Progenitor cell of endocrine pancreas (in vitro differentiated cells): ENCODE results near the gene ARL3. TPM values are rescaled to one million over a fixed set of nuclear protein-coding genes. Genes with fewer than 3 reads are reported as not detected.

ENCODE experiments used
- DNase-seq: peaks from one replicate; pipeline ENCODE4 v3.0.0; 2021; ENCODE audit warnings: low spot score; ENCODE audit not compliant: unreplicated experiment
- H3K27ac Mint-ChIP-seq: 2 replicates; pipeline ENCODE4 v1.8.0; 2021; ENCODE audit warnings: mild to moderate bottlenecking, moderate library complexity, mixed read lengths
- H3K27me3 Mint-ChIP-seq: 2 replicates; pipeline ENCODE4 v1.8.0; 2021; ENCODE audit warnings: mixed read lengths
- H3K36me3 Mint-ChIP-seq: 2 replicates; pipeline ENCODE4 v1.8.0; 2022; ENCODE audit warnings: mixed read lengths; ENCODE audit not compliant: insufficient read depth
- H3K4me1 Mint-ChIP-seq: 2 replicates; pipeline ENCODE4 v1.8.0; 2021; ENCODE audit warnings: low read depth, mixed read lengths
- H3K4me3 Mint-ChIP-seq: 2 replicates; pipeline ENCODE4 v1.8.0; 2021; ENCODE audit warnings: low read depth, mild to moderate bottlenecking, moderate library complexity, mixed read lengths
- H3K9me3 Mint-ChIP-seq: 2 replicates; pipeline ENCODE4 v1.8.0; 2021; ENCODE audit warnings: low read depth, mixed read lengths
- total RNA-seq: library from RNA; stranded (reverse); gene quantifications from 2 replicates; pipeline ENCODE4 v1.2.1, GENCODE V29; 2021
- TF ChIP-seq, protein P1 (sequence below): fragments of 200-600 bp; sonication (generic); IDR thresholded peaks from one replicate; pipeline ENCODE4 v1.5.0; 2021; ENCODE audit warnings: antibody characterized with exemption, mild to moderate bottlenecking; ENCODE audit not compliant: unreplicated experiment

The ARL3 gene
- total RNA-seq, 1 donor from 2014 or later = 25.0 TPM

DNA sequence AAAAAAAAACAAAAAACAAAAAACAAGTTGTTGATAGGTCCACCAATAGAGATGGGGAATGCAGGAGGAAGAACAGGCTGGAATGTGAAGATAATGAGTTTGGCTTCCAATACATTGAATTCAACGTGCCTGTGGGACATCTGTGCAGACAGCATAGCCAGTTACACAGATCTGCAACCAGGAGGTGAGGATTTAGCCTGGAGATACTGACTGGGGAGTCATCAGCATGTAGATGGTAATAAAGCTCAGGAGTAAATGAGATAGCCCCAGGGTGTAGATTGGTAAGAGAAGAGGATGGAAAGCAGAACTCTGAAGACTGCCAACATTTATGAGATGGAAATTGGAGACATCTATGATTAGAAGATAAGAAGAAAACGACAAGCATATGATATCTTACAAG is 74.7 kb downstream of the ARL3 start:
- no peak for DNase-seq
- Mint-ChIP-seq H3K27ac (no peak overlapping the region), H3K4me3 (no peak overlapping the region), H3K4me1 (peaks cover 12% of the 10 kb centered on the region), H3K27me3 (no peaks in the 10 kb centered on the region), H3K36me3 (no peaks in the 10 kb centered on the region), H3K9me3 (peaks cover 3% of the 10 kb centered on the region)
- TF ChIP-seq, protein P1, sequence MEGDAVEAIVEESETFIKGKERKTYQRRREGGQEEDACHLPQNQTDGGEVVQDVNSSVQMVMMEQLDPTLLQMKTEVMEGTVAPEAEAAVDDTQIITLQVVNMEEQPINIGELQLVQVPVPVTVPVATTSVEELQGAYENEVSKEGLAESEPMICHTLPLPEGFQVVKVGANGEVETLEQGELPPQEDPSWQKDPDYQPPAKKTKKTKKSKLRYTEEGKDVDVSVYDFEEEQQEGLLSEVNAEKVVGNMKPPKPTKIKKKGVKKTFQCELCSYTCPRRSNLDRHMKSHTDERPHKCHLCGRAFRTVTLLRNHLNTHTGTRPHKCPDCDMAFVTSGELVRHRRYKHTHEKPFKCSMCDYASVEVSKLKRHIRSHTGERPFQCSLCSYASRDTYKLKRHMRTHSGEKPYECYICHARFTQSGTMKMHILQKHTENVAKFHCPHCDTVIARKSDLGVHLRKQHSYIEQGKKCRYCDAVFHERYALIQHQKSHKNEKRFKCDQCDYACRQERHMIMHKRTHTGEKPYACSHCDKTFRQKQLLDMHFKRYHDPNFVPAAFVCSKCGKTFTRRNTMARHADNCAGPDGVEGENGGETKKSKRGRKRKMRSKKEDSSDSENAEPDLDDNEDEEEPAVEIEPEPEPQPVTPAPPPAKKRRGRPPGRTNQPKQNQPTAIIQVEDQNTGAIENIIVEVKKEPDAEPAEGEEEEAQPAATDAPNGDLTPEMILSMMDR = no peak

DNA sequence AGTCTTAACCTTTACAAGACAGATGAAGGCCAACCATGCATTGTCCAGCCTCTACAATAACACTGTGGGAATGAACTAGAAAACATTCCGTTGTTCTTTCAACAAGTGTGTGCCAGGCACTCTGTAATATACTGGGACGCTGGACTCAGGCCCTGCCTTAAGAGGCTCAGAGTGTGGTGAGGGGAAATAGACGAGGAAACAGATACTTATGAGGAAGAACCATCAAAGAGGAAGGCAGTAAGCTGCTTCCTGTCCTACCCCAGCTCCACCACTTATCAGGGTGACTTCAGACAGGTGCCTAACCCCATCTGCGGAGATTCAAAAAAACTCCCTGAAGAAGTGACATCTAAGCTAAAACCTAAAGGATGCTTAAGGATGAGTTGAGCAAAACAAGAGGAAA is 78.8 kb downstream of the ARL3 start:
- H3K4me1 Mint-ChIP-seq = peaks cover 7% of the 10 kb centered on the region
- H3K4me3 Mint-ChIP-seq = no peak overlapping the region
- peaks cover 5% of the 10 kb centered on the region for H3K36me3 Mint-ChIP-seq
- H3K27me3 Mint-ChIP-seq = no peaks in the 10 kb centered on the region
- no peak for DNase-seq
- TF ChIP-seq, protein P1 = no peak
- H3K27ac Mint-ChIP-seq = no peak overlapping the region
- H3K9me3 Mint-ChIP-seq = peaks cover 3% of the 10 kb centered on the region

DNA sequence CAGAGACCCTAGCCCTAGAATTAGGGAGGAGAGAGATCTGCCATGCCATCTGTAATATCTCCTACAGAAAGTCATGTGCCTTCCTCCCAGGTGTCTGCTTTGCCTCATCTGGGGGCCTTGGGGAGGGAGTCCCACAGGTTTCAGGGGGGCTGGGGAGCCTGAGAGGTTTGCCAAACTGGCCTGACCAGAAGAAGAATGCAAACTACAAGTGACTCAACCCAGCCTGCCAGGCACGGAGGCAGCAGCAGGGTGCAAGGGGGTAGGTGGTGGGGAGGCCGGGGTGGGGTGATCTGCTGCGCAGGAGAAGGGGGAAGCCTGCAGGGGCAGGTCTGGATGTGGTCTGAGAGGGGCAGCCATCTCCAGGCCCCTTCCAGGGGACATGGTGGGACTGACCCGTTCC is 79.5 kb downstream of the ARL3 start:
- no peak overlapping the region for H3K27ac Mint-ChIP-seq
- H3K36me3 Mint-ChIP-seq = peaks cover 6% of the 10 kb centered on the region
- H3K4me3 Mint-ChIP-seq = no peak overlapping the region
- no peak for DNase-seq
- no peaks in the 10 kb centered on the region for H3K27me3 Mint-ChIP-seq
- H3K9me3 Mint-ChIP-seq = peaks cover 3% of the 10 kb centered on the region
- TF ChIP-seq, protein P1 = no peak
- H3K4me1 Mint-ChIP-seq = peaks cover 7% of the 10 kb centered on the region

DNA sequence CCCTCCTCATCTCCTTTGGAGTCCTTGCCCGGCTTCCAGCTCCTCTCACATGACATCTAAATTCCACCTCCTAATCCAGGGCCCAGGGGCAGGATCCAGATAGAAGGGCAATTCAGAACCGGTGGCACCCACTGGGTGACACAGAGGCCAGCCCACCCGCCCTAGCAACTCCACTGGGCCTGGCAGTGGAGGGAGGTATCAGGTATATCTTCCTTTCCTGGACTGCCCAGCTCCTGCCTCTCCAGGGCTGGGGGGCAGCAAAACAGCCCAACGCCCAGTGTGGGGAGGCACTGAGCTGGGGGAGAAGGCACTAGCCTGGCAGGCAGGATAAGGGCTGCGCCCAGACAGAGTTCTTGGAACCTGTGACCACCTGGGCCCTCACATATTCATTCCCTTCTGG is 80.3 kb downstream of the ARL3 start:
- TF ChIP-seq, protein P1 = no peak
- no peaks in the 10 kb centered on the region for H3K27me3 Mint-ChIP-seq
- H3K4me3 Mint-ChIP-seq = no peak overlapping the region
- H3K9me3 Mint-ChIP-seq = peaks cover 3% of the 10 kb centered on the region
- H3K27ac Mint-ChIP-seq = no peak overlapping the region
- peaks cover 13% of the 10 kb centered on the region for H3K4me1 Mint-ChIP-seq
- no peak for DNase-seq
- H3K36me3 Mint-ChIP-seq = peaks cover 6% of the 10 kb centered on the region

DNA sequence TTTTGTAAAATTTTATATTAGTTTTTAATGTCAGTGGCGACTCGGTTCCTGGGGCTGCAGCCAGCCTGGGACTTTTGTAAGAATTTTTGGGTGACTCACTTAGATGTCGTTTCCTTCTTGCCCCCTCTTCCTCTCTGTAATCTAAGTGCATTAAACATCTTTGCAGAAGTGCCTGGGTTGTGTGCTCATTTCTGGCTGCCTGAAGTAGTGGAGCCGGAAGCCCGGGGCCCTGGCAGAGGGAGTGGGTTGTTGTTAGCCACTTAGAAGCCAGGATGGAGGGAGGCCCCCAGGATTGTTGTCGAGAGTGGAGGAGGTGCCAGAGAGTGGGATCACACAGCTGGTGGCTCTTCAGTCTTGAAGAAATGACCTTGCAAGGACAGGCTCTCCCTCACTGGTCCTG is 80.9 kb downstream of the ARL3 start:
- Mint-ChIP-seq H3K27ac (no peak overlapping the region), H3K4me3 (no peak overlapping the region), H3K9me3 (peaks cover 3% of the 10 kb centered on the region), H3K4me1 (peaks cover 13% of the 10 kb centered on the region), H3K27me3 (no peaks in the 10 kb centered on the region), H3K36me3 (peaks cover 6% of the 10 kb centered on the region)
- no peak for DNase-seq
- TF ChIP-seq, protein P1 = no peak
